HL-60 (cell line): Measurements from ENCODE around the gene GRIK1.

Experiments used
- CTCF ChIP-seq: IDR thresholded peaks from one replicate; pipeline ENCODE4 v1.5.1; 2011; ENCODE audit warnings: low read length, control low read depth, inconsistent platforms; ENCODE audit not compliant: insufficient read depth
- POLR2AphosphoS5 ChIP-seq: IDR thresholded peaks from 2 replicates; pipeline ENCODE4 v1.6.1; 2012; ENCODE audit warnings: low read depth
- REST ChIP-seq: IDR thresholded peaks from 2 replicates; pipeline ENCODE4 v1.6.1; 2012; ENCODE audit warnings: low read depth; ENCODE audit not compliant: insufficient replicate concordance

GRCh38 chr21:29671728-29672127 is 268.1 kb downstream of the GRIK1 start:
- no peak for TF ChIP-seq CTCF
- no peak for TF ChIP-seq REST
- TF ChIP-seq POLR2AphosphoS5: no peak
